ENCODE data around the gene SEPTIN10. TPM values are rescaled to one million over a fixed set of nuclear protein-coding genes. Genes with fewer than 3 reads are reported as not detected.

Gene SEPTIN10
- total RNA-seq, 2 experiments from 2014 or later = 3.8 to 4.1 TPM

- H3K4me1 Mint-ChIP-seq = peaks cover 2% of the 10 kb centered on the region
- H3K9me3 Mint-ChIP-seq = no peaks in the 10 kb centered on the region
- POLR2A ChIA-PET = no interaction called here
- H3K27me3 Mint-ChIP-seq = peaks cover 5% of the 10 kb centered on the region
- CTCF ChIA-PET = interaction anchor here (1.0 kb wide), 1 partner anchor 17 kb away, joined by 4 read pairs; no protein-coding TSS in a partner anchor
- no peaks in the 10 kb centered on the region for H3K36me3 Mint-ChIP-seq (ENCODE audit: low read depth)
- DNase-seq = no peak
- no peak overlapping the region for H3K4me3 Mint-ChIP-seq
- no peak overlapping the region for H3K27ac Mint-ChIP-seq
Observed at GRCh38 chr2:109562421-109562820, 51.3 kb downstream of the SEPTIN10 start.

GRCh38 chr2:109560265-109560664 lies 53.5 kb downstream of the SEPTIN10 start:
- H3K36me3 Mint-ChIP-seq (ENCODE audit: low read depth) = no peaks in the 10 kb centered on the region
- H3K27ac Mint-ChIP-seq = no peak overlapping the region
- CTCF ChIA-PET = interaction anchor here (1.9 kb wide), 1 partner anchor 14 kb away, joined by 4 read pairs; no protein-coding TSS in a partner anchor
- no peak for DNase-seq
- POLR2A ChIA-PET = no interaction called here
- H3K27me3 Mint-ChIP-seq = peaks cover 9% of the 10 kb centered on the region
- H3K4me1 Mint-ChIP-seq = peaks cover 2% of the 10 kb centered on the region
- no peak overlapping the region for H3K4me3 Mint-ChIP-seq
- no peaks in the 10 kb centered on the region for H3K9me3 Mint-ChIP-seq

GRCh38 chr2:109558076-109558882 lies 55.5 kb downstream of the SEPTIN10 start:
- H3K9me3 Mint-ChIP-seq = no peaks in the 10 kb centered on the region
- H3K4me3 Mint-ChIP-seq = no peak overlapping the region

GRCh38 chr2:109557309-109557708 lies 56.5 kb downstream of the SEPTIN10 start:
- ChIA-PET CTCF (no interaction called here), POLR2A (no interaction called here)
- Mint-ChIP-seq H3K4me1 (peaks cover 2% of the 10 kb centered on the region), H3K36me3 (ENCODE audit: low read depth) (no peaks in the 10 kb centered on the region), H3K9me3 (no peaks in the 10 kb centered on the region), H3K4me3 (no peak overlapping the region), H3K27me3 (peaks cover 14% of the 10 kb centered on the region), H3K27ac (no peak overlapping the region)
- no peak for DNase-seq

More at GRCh38 chr2:109558076-109558882, 55.5 kb downstream of the SEPTIN10 start:
- Mint-ChIP-seq H3K27ac (no peak overlapping the region), H3K36me3 (ENCODE audit: low read depth) (no peaks in the 10 kb centered on the region), H3K27me3 (peaks cover 14% of the 10 kb centered on the region), H3K4me1 (peaks cover 2% of the 10 kb centered on the region)
- CTCF ChIA-PET = no interaction called here
- DNase-seq = no peak
- POLR2A ChIA-PET = no interaction called here

GRCh38 chr2:109555346-109555900 lies 58.3 kb downstream of the SEPTIN10 start:
- Mint-ChIP-seq H3K9me3 (no peaks in the 10 kb centered on the region), H3K27ac (no peak overlapping the region), H3K36me3 (ENCODE audit: low read depth) (no peaks in the 10 kb centered on the region), H3K27me3 (peaks cover 12% of the 10 kb centered on the region), H3K4me1 (peaks cover 2% of the 10 kb centered on the region), H3K4me3 (no peak overlapping the region)
- DNase-seq = no peak
- POLR2A ChIA-PET = no interaction called here
- CTCF ChIA-PET = interaction anchor here (1.6 kb wide), 1 partner anchor 9 kb away, joined by 12 read pairs; no protein-coding TSS in a partner anchor

- no peak overlapping the region for H3K4me3 Mint-ChIP-seq
- H3K9me3 Mint-ChIP-seq = no peaks in the 10 kb centered on the region
- ChIA-PET CTCF (no interaction called here), POLR2A (no interaction called here)
- no peaks in the 10 kb centered on the region for H3K36me3 Mint-ChIP-seq (ENCODE audit: low read depth)
- DNase-seq = no peak
- peaks cover 2% of the 10 kb centered on the region for H3K4me1 Mint-ChIP-seq
- peaks cover 12% of the 10 kb centered on the region for H3K27me3 Mint-ChIP-seq
- H3K27ac Mint-ChIP-seq = no peak overlapping the region
Observed at GRCh38 chr2:109554758-109555157, 59.0 kb downstream of the SEPTIN10 start.

- Mint-ChIP-seq H3K9me3 (no peaks in the 10 kb centered on the region), H3K4me3 (no peak overlapping the region), H3K4me1 (no peaks in the 10 kb centered on the region), H3K27me3 (peaks cover 5% of the 10 kb centered on the region), H3K27ac (no peak overlapping the region), H3K36me3 (ENCODE audit: low read depth) (no peaks in the 10 kb centered on the region)
- CTCF ChIA-PET = no interaction called here
- POLR2A ChIA-PET = no interaction called here
- DNase-seq = no peak
Observed at GRCh38 chr2:109549016-109549590, 64.7 kb downstream of the SEPTIN10 start.

- no peak overlapping the region for H3K4me3 Mint-ChIP-seq
- no peaks in the 10 kb centered on the region for H3K9me3 Mint-ChIP-seq
- no peaks in the 10 kb centered on the region for H3K4me1 Mint-ChIP-seq
- no peak overlapping the region for H3K27ac Mint-ChIP-seq
- ChIA-PET POLR2A (no interaction called here), CTCF (interaction anchor here (0.7 to 3.6 kb wide), 8 partner anchors 9 to 1005 kb away, joined by 3 to 22 read pairs (median 10); no protein-coding TSS in a partner anchor)
- peaks cover 7% of the 10 kb centered on the region for H3K27me3 Mint-ChIP-seq
- no peak for DNase-seq
- H3K36me3 Mint-ChIP-seq (ENCODE audit: low read depth) = no peaks in the 10 kb centered on the region
Observed at GRCh38 chr2:109547280-109547679, 66.5 kb downstream of the SEPTIN10 start.

- no peaks in the 10 kb centered on the region for H3K36me3 Mint-ChIP-seq (ENCODE audit: low read depth)
- H3K9me3 Mint-ChIP-seq = no peaks in the 10 kb centered on the region
- peak; percentile 57 for DNase-seq
- ChIA-PET CTCF (interaction anchor here (0.8 to 3.6 kb wide), 18 partner anchors 10 to 320 kb away, joined by 3 to 22 read pairs (median 4); no protein-coding TSS in a partner anchor), POLR2A (no interaction called here)
- peaks cover 15% of the 10 kb centered on the region for H3K27me3 Mint-ChIP-seq
- no peaks in the 10 kb centered on the region for H3K4me1 Mint-ChIP-seq
- no peak overlapping the region for H3K27ac Mint-ChIP-seq
- no peak overlapping the region for H3K4me3 Mint-ChIP-seq
Observed at GRCh38 chr2:109545828-109546713, 67.7 kb downstream of the SEPTIN10 start.

- Mint-ChIP-seq H3K4me3 (no peak overlapping the region), H3K9me3 (no peaks in the 10 kb centered on the region), H3K27ac (no peak overlapping the region), H3K4me1 (no peaks in the 10 kb centered on the region), H3K36me3 (ENCODE audit: low read depth) (no peaks in the 10 kb centered on the region), H3K27me3 (peaks cover 18% of the 10 kb centered on the region)
- DNase-seq = no peak
- ChIA-PET CTCF (interaction anchor here (2.5 kb wide), 1 partner anchor 193 kb away, joined by 7 read pairs; no protein-coding TSS in a partner anchor), POLR2A (no interaction called here)
Observed at GRCh38 chr2:109542384-109542783, 71.4 kb downstream of the SEPTIN10 start.

GRCh38 chr2:109538546-109538945 lies 75.2 kb downstream of the SEPTIN10 start:
- Mint-ChIP-seq H3K4me3 (no peak overlapping the region), H3K9me3 (no peaks in the 10 kb centered on the region), H3K36me3 (ENCODE audit: low read depth) (no peaks in the 10 kb centered on the region), H3K4me1 (no peaks in the 10 kb centered on the region), H3K27ac (no peak overlapping the region), H3K27me3 (peaks cover 22% of the 10 kb centered on the region)
- ChIA-PET CTCF (no interaction called here), POLR2A (no interaction called here)
- no peak for DNase-seq

GRCh38 chr2:109537565-109538222 lies 76.1 kb downstream of the SEPTIN10 start:
- DNase-seq = no peak
- Mint-ChIP-seq H3K4me3 (no peak overlapping the region), H3K27me3 (peaks cover 24% of the 10 kb centered on the region), H3K4me1 (no peaks in the 10 kb centered on the region), H3K27ac (no peak overlapping the region), H3K36me3 (ENCODE audit: low read depth) (no peaks in the 10 kb centered on the region), H3K9me3 (no peaks in the 10 kb centered on the region)
- POLR2A ChIA-PET = no interaction called here
- CTCF ChIA-PET = no interaction called here
